H1 (cell line): ENCODE measurements around the gene SH3BGRL3. TPM values are rescaled to one million over a fixed set of nuclear protein-coding genes. Genes with fewer than 3 reads are reported as not detected.

ENCODE experiments used
- CBX5 ChIP-seq: fragments of 300-800, 300-1000 bp; sonication (generic); IDR thresholded peaks from 2 replicates; pipeline ENCODE4 v1.7.1; 2016; ENCODE audit warnings: antibody characterized with exemption, low read length, low read depth
- CBX8 ChIP-seq: fragments of 300-800, 300-1000 bp; sonication (generic); IDR thresholded peaks from 2 replicates; pipeline ENCODE4 v1.7.1; 2016; ENCODE audit warnings: low read depth, low read length, borderline replicate concordance
- CHD2 ChIP-seq: IDR thresholded peaks from 2 replicates; pipeline ENCODE4 v1.6.1; 2012; ENCODE audit warnings: low read length, improper control_type of control experiment
- CREB1 ChIP-seq: IDR thresholded peaks from 2 replicates; pipeline ENCODE4 v1.6.1; 2012; ENCODE audit warnings: inconsistent platforms
- CTCF ChIP-seq, 3 experiments: IDR thresholded peaks; 1 replicate in 2 of 3; 2 replicates in 1 of 3; pipeline versions ENCODE4 v1.5.1 to v1.6.1; 2011; ENCODE audit warnings: low read length in 3 of 3, mild to moderate bottlenecking in 3 of 3, inconsistent platforms in 2 of 3, low read depth in 1 of 3, moderate library complexity in 1 of 3; ENCODE audit not compliant: insufficient read depth in 1 of 3; ENCODE audit errors: control extremely low read depth in 1 of 3
- EGR1 ChIP-seq: IDR thresholded peaks from 2 replicates; pipeline ENCODE4 v1.6.1; 2011; ENCODE audit warnings: low read depth, low read length, borderline replicate concordance
- HDAC2 ChIP-seq, 2 experiments: fragments of 300-600 bp in 1 of 2; sonication (generic) in 1 of 2; IDR thresholded peaks; 2 replicates each; pipeline ENCODE4 v1.6.1; 2011 to 2012; ENCODE audit warnings: low read depth in 2 of 2, low read length in 2 of 2, mild to moderate bottlenecking in 2 of 2, moderate library complexity in 2 of 2, borderline replicate concordance in 1 of 2, inconsistent platforms in 1 of 2
- KDM1A ChIP-seq: fragments of 200-600, 300-600 bp; sonication (generic); IDR thresholded peaks from 2 replicates; pipeline ENCODE4 v1.7.1; 2016; ENCODE audit warnings: mild to moderate bottlenecking, low read length, borderline replicate concordance
- NANOG ChIP-seq: IDR thresholded peaks from 2 replicates; pipeline ENCODE4 v1.6.1; 2011; ENCODE audit warnings: low read length, low read depth, mild to moderate bottlenecking, inconsistent platforms; ENCODE audit not compliant: insufficient read depth, poor library complexity, severe bottlenecking
- POLR2A ChIP-seq, 2 experiments: IDR thresholded peaks; 1 replicate in 1 of 2; 2 replicates in 1 of 2; pipeline ENCODE4 v1.6.1; 2011; ENCODE audit warnings: low read depth in 2 of 2, low read length in 2 of 2, mild to moderate bottlenecking in 2 of 2; ENCODE audit errors: control extremely low read depth in 1 of 2
- POLR2AphosphoS5 ChIP-seq: IDR thresholded peaks from 2 replicates; pipeline ENCODE4 v1.6.1; 2011; ENCODE audit warnings: low read depth, low read length
- RAD21 ChIP-seq, 2 experiments: IDR thresholded peaks in 1 of 2; conservative IDR thresholded peaks in 1 of 2; 2 replicates each; pipeline ENCODE4 v1.6.1; 2011; ENCODE audit warnings: low read depth in 2 of 2, low read length in 2 of 2, improper control_type of control experiment in 1 of 2, inconsistent platforms in 1 of 2, mild to moderate bottlenecking in 1 of 2, moderate library complexity in 1 of 2
- RFX5 ChIP-seq: IDR thresholded peaks from 2 replicates; pipeline ENCODE4 v1.6.1; 2011; ENCODE audit warnings: low read depth, low read length, improper control_type of control experiment, borderline replicate concordance
- RXRA ChIP-seq: IDR thresholded peaks from 2 replicates; pipeline ENCODE4 v1.6.1; 2011; ENCODE audit warnings: low read depth, mild to moderate bottlenecking, low read length, moderate library complexity; ENCODE audit not compliant: insufficient read depth
- SIN3A ChIP-seq, 2 experiments: IDR thresholded peaks in 1 of 2; conservative IDR thresholded peaks in 1 of 2; 2 replicates each; pipeline ENCODE4 v1.6.1; 2011 to 2012; ENCODE audit warnings: low read length in 2 of 2, improper control_type of control experiment in 1 of 2, low read depth in 1 of 2, mild to moderate bottlenecking in 1 of 2
- SP2 ChIP-seq: IDR thresholded peaks from 2 replicates; pipeline ENCODE4 v1.6.1; 2012; ENCODE audit warnings: mild to moderate bottlenecking, low read length, inconsistent platforms
- SP4 ChIP-seq: IDR thresholded peaks from 2 replicates; pipeline ENCODE4 v1.6.1; 2012; ENCODE audit warnings: low read length, inconsistent platforms
- TBP ChIP-seq: IDR thresholded peaks from 2 replicates; pipeline ENCODE4 v1.6.1; 2011; ENCODE audit warnings: low read depth, low read length, improper control_type of control experiment
- TCF12 ChIP-seq: IDR thresholded peaks from 2 replicates; pipeline ENCODE4 v1.6.1; 2011; ENCODE audit warnings: low read depth, mild to moderate bottlenecking, low read length
- TEAD4 ChIP-seq: IDR thresholded peaks from 2 replicates; pipeline ENCODE4 v1.6.1; 2012; ENCODE audit warnings: low read depth, low read length, inconsistent platforms, mixed read lengths
- polyA plus RNA-seq, 7 experiments: library from polyadenylated mRNA; depleted of rRNA in 3 of 7; stranded (reverse) in 5 of 7; unstranded in 2 of 7; fragments of >200 nt in 5 of 7; fragments of 200-250 nt in 2 of 7; gene quantifications; 1 replicate in 5 of 7; 2 replicates in 1 of 7; 4 replicates in 1 of 7; pipeline versions ENCODE4 v1.2.1 to v1.2.3, GENCODE V29; 2011 to 2013; ENCODE audit warnings: missing spikeins in 2 of 7, mixed read lengths in 2 of 7
- total RNA-seq: library from RNA; stranded (reverse); fragmentation: NEBNext Ultra II Directional; extraction: Animal tissue kit (Norgen Biotek cat#: 25700); gene quantifications from 2 replicates; pipeline ENCODE4 v1.2.1, GENCODE V29; 2021

The SH3BGRL3 gene
- total and polyA plus RNA-seq, 2 of the 8 experiments (the other 6 are each of a cell fraction or from before 2014, with no cell fraction given) = 77.8 to 107 TPM

GRCh38 chr1:26281971-26282370 is 2.1 kb downstream of the SH3BGRL3 start (continued):
- 0 out of 4 replicates have a peak, but pooled peaks of 1 of the 3 experiments have one; percentile 2 for TF ChIP-seq CTCF (IDR thresholded peaks at IDR 0.05; ENCODE audit: control extremely low read depth in 1 of 3, insufficient read depth in 1 of 3, low read depth in 1 of 3, low read length in 3 of 3)
- peak; percentile 87 to 91 for TF ChIP-seq SIN3A (conservative IDR thresholded peaks at IDR 0.05 in 1 of 2, IDR thresholded peaks at IDR 0.05 in 1 of 2; ENCODE audit: low read depth in 1 of 2, low read length in 2 of 2)
- TF ChIP-seq POLR2A (IDR thresholded peaks at IDR 0.05; ENCODE audit: control extremely low read depth in 1 of 2, low read depth in 2 of 2, low read length in 2 of 2) = no peak
- TF ChIP-seq RAD21 (IDR thresholded peaks at IDR 0.05 in 1 of 2, conservative IDR thresholded peaks at IDR 0.05 in 1 of 2; ENCODE audit: low read depth in 2 of 2, low read length in 2 of 2) = no peak
- TF ChIP-seq SP4 = no peak
- TF ChIP-seq TEAD4 = no peak
- no peak for TF ChIP-seq CBX5
- TF ChIP-seq TBP = 0 out of 2 replicates have a peak, but pooled peaks have one; percentile 8
- TF ChIP-seq HDAC2 (IDR thresholded peaks at IDR 0.05; ENCODE audit: borderline replicate concordance in 1 of 2, low read depth in 2 of 2, low read length in 2 of 2) = 0 out of 4 replicates have a peak, but pooled peaks of 1 of the 2 experiments have one; percentile 23
- TF ChIP-seq CBX8 = no peak
- no peak for TF ChIP-seq RFX5
- no peak for TF ChIP-seq CREB1
- no peak for TF ChIP-seq CHD2
- TF ChIP-seq RXRA = no peak
- 0 out of 2 replicates have a peak, but pooled peaks have one; percentile 30 for TF ChIP-seq POLR2AphosphoS5
- no peak for TF ChIP-seq TCF12
- no peak for TF ChIP-seq SP2
- TF ChIP-seq EGR1 = peak; percentile 55; the same call in 1 of the 2 replicates
- TF ChIP-seq NANOG = no peak
- no peak for TF ChIP-seq KDM1A
